ENCODE data around the gene PAPSS2.

DNA sequence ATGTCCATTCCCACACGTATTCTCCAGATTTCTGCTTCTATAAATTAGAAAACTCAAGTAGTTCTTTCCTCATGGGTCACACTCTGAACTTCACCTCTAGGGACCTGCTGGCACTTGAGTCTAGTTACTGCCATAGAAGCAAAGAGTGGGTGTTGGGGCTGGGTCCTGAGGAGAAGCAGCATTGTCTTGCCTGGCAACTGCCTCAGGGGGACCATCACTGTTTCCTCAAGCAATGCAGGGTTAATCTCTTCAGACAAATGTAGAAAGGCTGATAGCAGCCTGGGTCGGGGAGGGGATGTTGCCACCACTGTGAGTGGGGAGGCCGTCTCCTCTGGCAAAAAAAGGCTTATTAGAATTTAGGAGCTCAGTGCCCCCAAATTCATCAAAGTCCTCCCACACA is 20.2 kb upstream of the PAPSS2 start:
- no peak for TF ChIP-seq EP300 (IDR thresholded peaks at IDR 0.05)
- TF ChIP-seq POLR2A (IDR thresholded peaks at IDR 0.05) = no peak
- TF ChIP-seq, protein P1, sequence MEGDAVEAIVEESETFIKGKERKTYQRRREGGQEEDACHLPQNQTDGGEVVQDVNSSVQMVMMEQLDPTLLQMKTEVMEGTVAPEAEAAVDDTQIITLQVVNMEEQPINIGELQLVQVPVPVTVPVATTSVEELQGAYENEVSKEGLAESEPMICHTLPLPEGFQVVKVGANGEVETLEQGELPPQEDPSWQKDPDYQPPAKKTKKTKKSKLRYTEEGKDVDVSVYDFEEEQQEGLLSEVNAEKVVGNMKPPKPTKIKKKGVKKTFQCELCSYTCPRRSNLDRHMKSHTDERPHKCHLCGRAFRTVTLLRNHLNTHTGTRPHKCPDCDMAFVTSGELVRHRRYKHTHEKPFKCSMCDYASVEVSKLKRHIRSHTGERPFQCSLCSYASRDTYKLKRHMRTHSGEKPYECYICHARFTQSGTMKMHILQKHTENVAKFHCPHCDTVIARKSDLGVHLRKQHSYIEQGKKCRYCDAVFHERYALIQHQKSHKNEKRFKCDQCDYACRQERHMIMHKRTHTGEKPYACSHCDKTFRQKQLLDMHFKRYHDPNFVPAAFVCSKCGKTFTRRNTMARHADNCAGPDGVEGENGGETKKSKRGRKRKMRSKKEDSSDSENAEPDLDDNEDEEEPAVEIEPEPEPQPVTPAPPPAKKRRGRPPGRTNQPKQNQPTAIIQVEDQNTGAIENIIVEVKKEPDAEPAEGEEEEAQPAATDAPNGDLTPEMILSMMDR (IDR thresholded peaks at IDR 0.05) = no peak
- TF ChIP-seq POLR2AphosphoS5 (IDR thresholded peaks at IDR 0.05) = no peak
